ENCODE results near the gene PUM2.

DNA sequence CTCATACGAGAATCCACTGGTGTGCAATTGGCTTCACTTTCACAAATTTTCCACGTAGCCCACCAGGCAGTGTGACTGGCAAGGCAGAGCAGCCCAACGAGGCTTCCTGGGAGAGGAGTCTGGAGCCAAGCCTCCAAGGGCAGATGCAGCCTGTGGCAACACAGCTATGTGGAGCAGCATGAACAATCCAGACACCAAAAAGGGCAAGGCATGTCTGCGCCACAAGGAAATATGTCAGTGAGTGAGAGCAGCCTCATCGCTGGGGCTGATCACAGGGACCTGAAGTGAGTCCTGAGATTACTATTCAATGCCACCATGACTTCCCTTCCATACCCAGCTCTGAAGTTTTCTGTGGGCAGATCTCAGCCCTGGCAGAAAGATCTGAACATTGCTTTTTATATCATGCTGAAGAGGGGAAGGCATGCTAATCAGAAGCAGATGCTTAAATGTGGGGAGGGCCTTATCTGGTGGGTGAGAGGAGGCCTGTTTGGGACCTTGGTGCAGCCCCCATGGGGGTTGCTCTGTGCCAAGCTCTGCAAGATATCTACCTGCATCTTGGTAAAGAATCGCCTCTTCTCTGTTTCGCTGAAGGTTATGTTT lies 40.0 kb upstream of the PUM2 start:
- TF ChIP-seq, protein P1, sequence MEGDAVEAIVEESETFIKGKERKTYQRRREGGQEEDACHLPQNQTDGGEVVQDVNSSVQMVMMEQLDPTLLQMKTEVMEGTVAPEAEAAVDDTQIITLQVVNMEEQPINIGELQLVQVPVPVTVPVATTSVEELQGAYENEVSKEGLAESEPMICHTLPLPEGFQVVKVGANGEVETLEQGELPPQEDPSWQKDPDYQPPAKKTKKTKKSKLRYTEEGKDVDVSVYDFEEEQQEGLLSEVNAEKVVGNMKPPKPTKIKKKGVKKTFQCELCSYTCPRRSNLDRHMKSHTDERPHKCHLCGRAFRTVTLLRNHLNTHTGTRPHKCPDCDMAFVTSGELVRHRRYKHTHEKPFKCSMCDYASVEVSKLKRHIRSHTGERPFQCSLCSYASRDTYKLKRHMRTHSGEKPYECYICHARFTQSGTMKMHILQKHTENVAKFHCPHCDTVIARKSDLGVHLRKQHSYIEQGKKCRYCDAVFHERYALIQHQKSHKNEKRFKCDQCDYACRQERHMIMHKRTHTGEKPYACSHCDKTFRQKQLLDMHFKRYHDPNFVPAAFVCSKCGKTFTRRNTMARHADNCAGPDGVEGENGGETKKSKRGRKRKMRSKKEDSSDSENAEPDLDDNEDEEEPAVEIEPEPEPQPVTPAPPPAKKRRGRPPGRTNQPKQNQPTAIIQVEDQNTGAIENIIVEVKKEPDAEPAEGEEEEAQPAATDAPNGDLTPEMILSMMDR (IDR thresholded peaks at IDR 0.05), result no peak
- no peak for TF ChIP-seq EP300 (IDR thresholded peaks at IDR 0.05)

Data from tibial nerve (tissue), 4 donors.